Neutrophil (primary cell): ENCODE measurements around the gene TBC1D5.

Source experiments
- H3K27ac ChIP-seq: fragments of 200-600 bp; sonication (generic); 2 replicates; pipeline ENCODE4 v1.5.1; 2016; ENCODE audit warnings: mild to moderate bottlenecking, moderate library complexity
- H3K27me3 ChIP-seq: fragments of 200-600 bp; sonication (generic); 2 replicates; pipeline ENCODE4 v1.6.0; 2016; ENCODE audit warnings: mild to moderate bottlenecking
- H3K36me3 ChIP-seq: fragments of 200-600 bp; sonication (generic); 2 replicates; pipeline ENCODE4 v1.5.1; 2017
- H3K4me1 ChIP-seq, 2 experiments: fragments of 200-600 bp in 1 of 2; sonication (generic) in 1 of 2; 1 replicate in 1 of 2; 2 replicates in 1 of 2; pipeline versions ENCODE4 v1.5.1 to v1.6.1; 2013 to 2016; ENCODE audit warnings: low read depth in 1 of 2, low read length in 1 of 2, mild to moderate bottlenecking in 1 of 2, moderate library complexity in 1 of 2; ENCODE audit not compliant: control insufficient read depth in 1 of 2, insufficient read depth in 1 of 2
- H3K4me3 ChIP-seq, 2 experiments: fragments of 200-600 bp in 1 of 2; sonication (generic) in 1 of 2; 1 replicate in 1 of 2; 2 replicates in 1 of 2; pipeline ENCODE4 v1.5.1; 2013 to 2016; ENCODE audit warnings: low read depth in 1 of 2, low read length in 1 of 2, mild to moderate bottlenecking in 1 of 2, moderate library complexity in 1 of 2
- H3K9me3 ChIP-seq: fragments of 200-600 bp; sonication (generic); 2 replicates; pipeline ENCODE4 v1.5.1; 2016
- TF ChIP-seq, protein P1 (sequence below): fragments of 200-600 bp; sonication (generic); IDR thresholded peaks from 2 replicates; pipeline ENCODE4 v1.5.1; 2016; ENCODE audit warnings: antibody characterized with exemption

Gene TBC1D5

DNA sequence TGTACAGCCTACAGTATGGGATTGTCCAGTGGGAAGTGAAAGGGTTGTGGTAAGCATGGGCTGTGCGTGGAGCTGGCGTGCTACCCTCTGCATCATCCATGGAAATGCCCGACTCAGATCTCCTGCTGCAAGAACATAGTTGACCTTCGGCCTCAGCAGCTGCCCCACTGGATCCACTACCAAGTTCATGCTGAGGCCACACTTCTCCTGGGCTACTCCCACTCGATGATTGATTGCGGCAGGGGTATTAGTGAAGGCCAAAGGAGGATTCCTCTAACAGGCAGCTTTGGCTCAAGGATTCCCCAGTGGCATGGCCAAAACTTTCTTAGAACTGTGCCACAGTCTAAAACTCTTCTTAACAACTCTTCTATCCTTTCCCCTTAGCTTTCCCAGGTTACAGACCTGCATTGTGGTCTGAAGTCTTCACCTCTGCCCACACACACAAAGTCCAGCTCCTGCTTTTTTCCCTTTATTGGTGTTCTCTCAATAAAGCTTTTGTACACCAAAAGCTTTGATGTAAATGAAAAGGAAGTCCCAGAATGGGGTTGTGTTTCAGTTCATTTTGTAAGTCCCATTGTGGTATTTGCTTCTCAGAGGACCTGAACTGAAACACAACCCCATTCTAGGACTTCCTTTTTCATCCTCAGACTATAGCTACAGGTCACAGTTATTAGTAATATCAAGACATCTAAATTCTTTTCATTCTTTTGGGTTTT is 4.9 kb upstream of the TBC1D5 start:
- TF ChIP-seq, protein P1, sequence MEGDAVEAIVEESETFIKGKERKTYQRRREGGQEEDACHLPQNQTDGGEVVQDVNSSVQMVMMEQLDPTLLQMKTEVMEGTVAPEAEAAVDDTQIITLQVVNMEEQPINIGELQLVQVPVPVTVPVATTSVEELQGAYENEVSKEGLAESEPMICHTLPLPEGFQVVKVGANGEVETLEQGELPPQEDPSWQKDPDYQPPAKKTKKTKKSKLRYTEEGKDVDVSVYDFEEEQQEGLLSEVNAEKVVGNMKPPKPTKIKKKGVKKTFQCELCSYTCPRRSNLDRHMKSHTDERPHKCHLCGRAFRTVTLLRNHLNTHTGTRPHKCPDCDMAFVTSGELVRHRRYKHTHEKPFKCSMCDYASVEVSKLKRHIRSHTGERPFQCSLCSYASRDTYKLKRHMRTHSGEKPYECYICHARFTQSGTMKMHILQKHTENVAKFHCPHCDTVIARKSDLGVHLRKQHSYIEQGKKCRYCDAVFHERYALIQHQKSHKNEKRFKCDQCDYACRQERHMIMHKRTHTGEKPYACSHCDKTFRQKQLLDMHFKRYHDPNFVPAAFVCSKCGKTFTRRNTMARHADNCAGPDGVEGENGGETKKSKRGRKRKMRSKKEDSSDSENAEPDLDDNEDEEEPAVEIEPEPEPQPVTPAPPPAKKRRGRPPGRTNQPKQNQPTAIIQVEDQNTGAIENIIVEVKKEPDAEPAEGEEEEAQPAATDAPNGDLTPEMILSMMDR: no peak
- Histone ChIP-seq H3K27ac (peak overlapping the region; percentile 42), H3K4me1 (peaks cover 58 to 59% of the 10 kb centered on the region in 2 experiments), H3K4me3 (no peak overlapping the region), H3K36me3 (no peaks in the 10 kb centered on the region), H3K27me3 (no peaks in the 10 kb centered on the region), H3K9me3 (no peaks in the 10 kb centered on the region)

DNA sequence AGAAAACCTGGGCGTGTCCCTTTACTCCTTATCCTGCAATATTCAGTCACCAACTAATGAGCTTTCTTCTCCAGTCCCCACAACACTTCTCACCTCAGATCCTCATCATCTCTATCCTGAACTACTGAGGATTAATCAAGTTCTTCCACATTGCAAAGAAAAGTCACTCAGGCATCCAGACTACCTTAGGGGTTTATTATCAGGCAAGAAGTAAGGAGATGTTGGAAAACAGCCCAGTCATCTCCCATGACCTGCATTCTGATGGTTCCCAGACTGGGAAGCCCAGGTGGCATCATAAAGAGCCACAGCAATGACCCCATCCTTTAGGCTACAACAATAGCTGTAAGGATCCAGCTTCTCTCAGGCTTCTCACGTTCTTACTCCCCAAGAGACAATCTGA is 3.5 kb upstream of the TBC1D5 start:
- Histone ChIP-seq H3K27ac (no peak overlapping the region), H3K27me3 (no peaks in the 10 kb centered on the region), H3K9me3 (no peaks in the 10 kb centered on the region), H3K4me1 (peaks cover 54% of the 10 kb centered on the region in 2 experiments), H3K36me3 (no peaks in the 10 kb centered on the region), H3K4me3 (no peak overlapping the region)
- TF ChIP-seq, protein P1: no peak

DNA sequence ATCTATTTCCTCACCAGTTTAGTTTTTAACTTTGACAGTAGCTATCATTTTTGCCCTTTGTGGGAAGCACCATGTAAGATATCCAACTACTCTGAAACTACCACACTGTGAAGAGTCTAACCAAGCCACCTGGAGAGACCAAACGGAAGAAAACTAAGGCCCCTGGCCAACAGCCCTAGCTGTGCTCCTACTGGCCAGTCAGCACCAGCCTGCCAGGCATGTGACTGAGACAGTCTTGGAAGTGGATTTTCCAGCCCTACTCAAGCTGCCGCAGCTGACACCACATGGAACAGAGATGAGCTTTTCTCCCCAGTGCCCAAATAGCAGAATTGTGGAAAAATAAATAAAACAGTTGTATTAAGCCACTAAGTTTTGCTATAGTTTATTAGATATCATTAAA is 2.9 kb upstream of the TBC1D5 start:
- Histone ChIP-seq H3K27me3 (no peaks in the 10 kb centered on the region), H3K27ac (no peak overlapping the region), H3K36me3 (no peaks in the 10 kb centered on the region), H3K4me3 (no peak overlapping the region), H3K4me1 (peaks cover 51 to 54% of the 10 kb centered on the region in 2 experiments), H3K9me3 (no peaks in the 10 kb centered on the region)
- TF ChIP-seq, protein P1: no peak

DNA sequence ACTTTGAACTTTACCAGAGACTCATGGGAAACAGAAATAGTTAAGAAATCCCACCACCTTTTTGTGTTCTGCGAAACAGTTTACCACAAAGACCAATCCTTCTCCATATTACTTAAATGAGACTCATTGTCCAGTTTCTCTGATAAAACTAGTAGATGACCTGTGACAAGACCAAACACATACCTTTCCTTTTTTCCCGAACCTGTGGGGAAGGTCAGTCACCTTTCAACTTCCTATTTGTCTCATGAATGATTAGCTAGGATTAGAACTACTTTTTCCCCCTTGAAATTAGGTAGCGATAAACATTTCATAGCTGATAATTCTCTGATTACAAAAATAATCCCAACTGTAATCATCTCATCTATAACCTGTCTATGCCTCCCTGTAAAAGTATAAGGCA is 2.3 kb upstream of the TBC1D5 start:
- H3K27me3 ChIP-seq: no peaks in the 10 kb centered on the region
- H3K27ac ChIP-seq: no peak overlapping the region
- H3K4me3 ChIP-seq: no peak overlapping the region
- no peaks in the 10 kb centered on the region for H3K36me3 ChIP-seq
- TF ChIP-seq, protein P1: no peak
- H3K9me3 ChIP-seq: no peaks in the 10 kb centered on the region
- H3K4me1 ChIP-seq: peaks cover 45 to 48% of the 10 kb centered on the region in 2 experiments

DNA sequence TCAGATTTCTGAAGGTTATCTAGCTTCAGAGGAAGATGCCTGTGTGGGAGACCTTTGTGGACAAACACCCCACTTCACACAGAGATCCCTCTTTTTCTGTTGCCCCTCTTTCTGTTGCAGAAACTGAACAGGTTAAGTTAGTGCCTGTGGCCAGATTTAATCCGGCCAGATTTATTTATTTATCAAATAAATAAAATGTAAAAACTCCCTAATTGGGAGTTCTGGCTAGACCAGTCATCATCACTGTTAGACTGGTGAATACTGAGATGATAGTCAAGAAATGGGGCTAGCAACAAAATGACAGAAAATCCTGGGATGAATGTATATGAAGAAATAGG is 1.2 kb upstream of the TBC1D5 start:
- TF ChIP-seq, protein P1: no peak
- Histone ChIP-seq H3K27me3 (no peaks in the 10 kb centered on the region), H3K4me3 (peak overlapping the region in 1 of 2 experiments; percentile 98), H3K36me3 (no peaks in the 10 kb centered on the region), H3K27ac (peak overlapping the region; percentile 96), H3K4me1 (peaks cover 35 to 38% of the 10 kb centered on the region in 2 experiments), H3K9me3 (no peaks in the 10 kb centered on the region)
